Activated T-helper 1 cell treated with anti-CD3 and anti-CD28 coated beads, Interleukin-12 subunit alpha, Interleukin-12 subunit beta, Interleukin-2, Interleukin-4 antibody, amounts not matched to agents 30 ng/mL and 10 ng/mL and 1 ng/mL, durations not matched to agents 14 hours and 24 hours and 36 hours (primary cell): ENCODE measurements around the gene PHF11. TPM values are rescaled to one million over a fixed set of nuclear protein-coding genes. Genes with fewer than 3 reads are reported as not detected.
"Not testable (repeated sequence)": the region's sequence is repeated elsewhere in the genome, so short reads cannot be mapped to it uniquely, and the experiment has no call there.

Experiments
- DNase-seq: peaks from one replicate; pipeline ENCODE4 v3.0.0; 2021; ENCODE audit warnings: low spot score
- H3K27ac Mint-ChIP-seq: one replicate; pipeline ENCODE4 v1.8.0; 2021; ENCODE audit warnings: mild to moderate bottlenecking, mixed read lengths
- H3K27me3 Mint-ChIP-seq: one replicate; pipeline ENCODE4 v1.8.0; 2022; ENCODE audit warnings: mild to moderate bottlenecking, moderate library complexity, mixed read lengths; ENCODE audit not compliant: insufficient read depth
- H3K36me3 Mint-ChIP-seq: one replicate; pipeline ENCODE4 v1.8.0; 2021; ENCODE audit warnings: low read depth, mixed read lengths
- H3K4me1 Mint-ChIP-seq: one replicate; pipeline ENCODE4 v1.8.0; 2021; ENCODE audit warnings: low read depth, mixed read lengths
- H3K4me3 Mint-ChIP-seq: one replicate; pipeline ENCODE4 v1.8.0; 2021; ENCODE audit warnings: mild to moderate bottlenecking, moderate library complexity, mixed read lengths
- H3K9me3 Mint-ChIP-seq: one replicate; pipeline ENCODE4 v1.8.0; 2021; ENCODE audit warnings: mixed read lengths
- intact Hi-C: fragments of 100-400 bp; cut with micrococcal nuclease; formaldehyde crosslinking; loops from one replicate; pipeline ENCODE4 v1.15.1; 2024
- total RNA-seq: library from RNA; stranded (reverse); gene quantifications from 2 replicates; pipeline ENCODE4 v1.2.3, GENCODE V29; 2022

Gene PHF11
- total RNA-seq, 1 donor from 2014 or later, result 66.0 TPM

GRCh38 chr13:49563516-49563915 is 67.8 kb downstream of the PHF11 start:
- no peak for DNase-seq
- no peak overlapping the region for H3K27ac Mint-ChIP-seq
- no peaks in the 10 kb centered on the region for H3K9me3 Mint-ChIP-seq
- no peak overlapping the region for H3K4me3 Mint-ChIP-seq
- H3K36me3 Mint-ChIP-seq, result peaks cover 36% of the 10 kb centered on the region
- no peaks in the 10 kb centered on the region for H3K27me3 Mint-ChIP-seq
- intact Hi-C loops, result no loop called here
- H3K4me1 Mint-ChIP-seq, result no peaks in the 10 kb centered on the region

GRCh38 chr13:49565461-49565860 is 69.7 kb downstream of the PHF11 start:
- H3K9me3 Mint-ChIP-seq, H3K4me3 Mint-ChIP-seq, intact Hi-C loops, H3K27me3 Mint-ChIP-seq, DNase-seq, H3K4me1 Mint-ChIP-seq, H3K27ac Mint-ChIP-seq: not testable (repeated sequence)
- H3K36me3 Mint-ChIP-seq, result peaks cover 23% of the 10 kb centered on the region

GRCh38 chr13:49566461-49566860 is 70.7 kb downstream of the PHF11 start:
- Mint-ChIP-seq H3K4me1 (peaks cover 14% of the 10 kb centered on the region), H3K4me3 (no peak overlapping the region), H3K27ac (no peak overlapping the region), H3K27me3 (no peaks in the 10 kb centered on the region), H3K9me3 (no peaks in the 10 kb centered on the region), H3K36me3 (peaks cover 16% of the 10 kb centered on the region)
- no peak for DNase-seq
- intact Hi-C loops, result no loop called here

- Mint-ChIP-seq H3K9me3 (no peaks in the 10 kb centered on the region), H3K27me3 (no peaks in the 10 kb centered on the region), H3K4me3 (no peak overlapping the region), H3K27ac (no peak overlapping the region), H3K4me1 (peaks cover 14% of the 10 kb centered on the region), H3K36me3 (peaks cover 15% of the 10 kb centered on the region)
- intact Hi-C loops, result no loop called here
- DNase-seq, result no peak
These were observed 71.7 kb downstream of the PHF11 start for GRCh38 chr13:49567491-49567890.

- peaks cover 14% of the 10 kb centered on the region for H3K4me1 Mint-ChIP-seq
- peak overlapping the region; percentile 62 for H3K27ac Mint-ChIP-seq
- intact Hi-C loops, result no loop called here
- no peak for DNase-seq
- H3K4me3 Mint-ChIP-seq, result no peak overlapping the region
- H3K36me3 Mint-ChIP-seq, result peaks cover 11% of the 10 kb centered on the region
- no peaks in the 10 kb centered on the region for H3K9me3 Mint-ChIP-seq
- H3K27me3 Mint-ChIP-seq, result no peaks in the 10 kb centered on the region
These were observed 74.4 kb downstream of the PHF11 start for GRCh38 chr13:49569993-49570689.

GRCh38 chr13:49571299-49572240 is 75.8 kb downstream of the PHF11 start:
- Mint-ChIP-seq H3K27ac (no peak overlapping the region), H3K36me3 (peaks cover 11% of the 10 kb centered on the region), H3K4me1 (peaks cover 14% of the 10 kb centered on the region), H3K4me3 (no peak overlapping the region), H3K9me3 (no peaks in the 10 kb centered on the region), H3K27me3 (no peaks in the 10 kb centered on the region)
- DNase-seq, result no peak
- intact Hi-C loops, result no loop called here

Other genes with a start within 250 kb of the PHF11 start
- 8.1 and 9.5 TPM in 2 replicates for gene CDADC1, start 248.0 kb upstream of the PHF11 start, total RNA-seq
- gene CAB39L, start 51.9 kb upstream of the PHF11 start, total RNA-seq, result 7.0 and 7.1 TPM in 2 replicates
- 13.0 and 14.6 TPM in 2 replicates for gene SETDB2, start 51.7 kb upstream of the PHF11 start, total RNA-seq
- gene RCBTB1, start 89.6 kb downstream of the PHF11 start, total RNA-seq, result 14.9 and 16.3 TPM in 2 replicates
- gene ARL11, start 132.6 kb downstream of the PHF11 start, total RNA-seq, result 0.80 and 0.93 TPM in 2 replicates
- 42.6 and 44.6 TPM in 2 replicates for gene EBPL, start 195.5 kb downstream of the PHF11 start, total RNA-seq